ENCODE data around the gene NQO1. TPM values are rescaled to one million over a fixed set of nuclear protein-coding genes. Genes with fewer than 3 reads are reported as not detected.

Gene NQO1
- total and polyA plus RNA-seq, 2 of the 8 experiments (the other 6 are each of a cell fraction or from before 2014, with no cell fraction given), result 32.7 to 45.7 TPM

DNA sequence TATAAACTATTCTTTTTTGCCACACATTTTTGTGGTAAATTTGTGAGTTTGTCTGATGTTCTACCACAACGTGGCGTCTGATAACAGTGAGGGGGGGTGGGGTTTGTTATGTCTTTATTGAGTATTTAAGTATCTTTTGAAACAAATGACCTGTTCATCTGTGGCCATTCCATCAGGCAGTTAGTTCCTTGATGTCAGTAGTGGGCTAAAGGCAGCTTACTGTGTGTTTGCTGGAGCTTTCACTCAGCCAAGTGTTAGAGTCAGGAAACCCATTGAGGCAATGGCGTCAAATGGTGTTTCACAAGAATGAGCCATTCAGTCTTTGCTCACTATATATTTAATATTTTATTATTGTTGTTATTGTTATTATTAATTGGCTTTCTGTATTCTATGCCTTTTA is 28.0 kb downstream of the NQO1 start:
- no peak overlapping the region for H3K18ac ChIP-seq (ENCODE audit: extremely low read depth, low read length)
- no peaks in the 10 kb centered on the region for H4K20me1 ChIP-seq (replicated peaks in 1 of 2; ENCODE audit: control insufficient read depth in 1 of 2, insufficient read depth in 2 of 2, low read length in 2 of 2)
- DNase-seq (ENCODE audit: low read depth in 1 of 2, low spot score in 2 of 2) (no peak), FAIRE-seq (no peak)
- no peak overlapping the region for H2AFZ ChIP-seq (ENCODE audit: low read length)
- no peak overlapping the region for H3K23ac ChIP-seq (ENCODE audit: insufficient read length)
- ChIA-PET CTCF (ENCODE audit: partially characterized antibody) (interaction anchor here (1.0 to 1.3 kb wide), 2 partner anchors 11 to 307 kb away, joined by 4 read pairs; no protein-coding TSS in a partner anchor), POLR2A (ENCODE audit: partially characterized antibody) (no interaction called here)
- H3K4me1 ChIP-seq (replicated peaks in 1 of 4; ENCODE audit: control insufficient read depth in 3 of 4, insufficient read depth in 4 of 4, low read length in 3 of 4), result peaks cover 0 to 2% (median 0%) of the 10 kb centered on the region in 4 experiments; a peak in 1 of 7 replicates
- no peak overlapping the region for H2BK20ac ChIP-seq (ENCODE audit: low read length)
- peaks cover 5 to 27% (median 10%) of the 10 kb centered on the region in 4 experiments; a peak in 7 of 8 replicates for H3K36me3 ChIP-seq (ENCODE audit: control insufficient read depth in 2 of 4, insufficient read depth in 4 of 4, low read length in 3 of 4)
- no peaks in the 10 kb centered on the region for H3K9me3 ChIP-seq (ENCODE audit: insufficient read depth in 2 of 2, low read depth in 1 of 2, low read length in 1 of 2)
- no peak overlapping the region for H3K4me3 ChIP-seq (ENCODE audit: extremely low read depth in 1 of 4, insufficient read depth in 2 of 4, low read depth in 3 of 4, low read length in 4 of 4)
- no peak overlapping the region for H4K8ac ChIP-seq (ENCODE audit: extremely low read depth, insufficient read depth, low read length)
- H3K4me2 ChIP-seq (ENCODE audit: insufficient read depth in 1 of 2, low read depth in 2 of 2, low read length in 2 of 2), result no peak overlapping the region
- no peak overlapping the region for H4K91ac ChIP-seq (replicated peaks; ENCODE audit: insufficient read length, low read length)
- H3K14ac ChIP-seq (ENCODE audit: insufficient read length), result no peak overlapping the region
- H3K79me2 ChIP-seq (ENCODE audit: control insufficient read depth in 1 of 2, insufficient read depth in 2 of 2, low read length in 2 of 2), result no peaks in the 10 kb centered on the region
- H3K56ac ChIP-seq (replicated peaks; ENCODE audit: insufficient read length, low read depth, low read length), result peak overlapping the region; percentile 69
- no peaks in the 10 kb centered on the region for H3K27me3 ChIP-seq (replicated peaks in 1 of 4; ENCODE audit: control insufficient read depth in 3 of 4, extremely low read depth in 1 of 4, insufficient read depth in 3 of 4, low read length in 3 of 4)
- no peak overlapping the region for H2BK15ac ChIP-seq (ENCODE audit: low read length)
- H3K27ac ChIP-seq (ENCODE audit: low read depth, low read length), result no peak overlapping the region
- WGBS, 2 experiments (ENCODE audit: extremely low coverage in 1 of 2, insufficient coverage in 1 of 2, insufficient read length in 1 of 2, insufficient replicate concordance in 2 of 2, low coverage in 1 of 2, low lambda C conversion rate in 2 of 2, missing lambda C conversion rate in 1 of 2), result 96% methylated on average over 3 of the region's 3 CpGs; no CpG with 5 or more reads in 1 of the 2 experiments
- H2BK5ac ChIP-seq (ENCODE audit: low read depth, low read length), result no peak overlapping the region
- no peaks in the 10 kb centered on the region for H3K23me2 ChIP-seq (ENCODE audit: low read depth, low read length)
- no peaks in the 10 kb centered on the region; the same call in 1 of the 2 replicates for H3K79me1 ChIP-seq (ENCODE audit: low read depth, low read length)
- TF ChIP-seq RAD21 (IDR thresholded peaks at IDR 0.05 in 1 of 2, conservative IDR thresholded peaks at IDR 0.05 in 1 of 2; ENCODE audit: low read depth in 2 of 2, low read length in 2 of 2) (no peak), KDM1A (IDR thresholded peaks at IDR 0.05; ENCODE audit: borderline replicate concordance, low read length) (no peak), TAF1 (IDR thresholded peaks at IDR 0.05; ENCODE audit: low read depth, low read length) (no peak), CBX5 (IDR thresholded peaks at IDR 0.05; ENCODE audit: low read depth, low read length) (no peak)
- TF ChIP-seq, protein P1, sequence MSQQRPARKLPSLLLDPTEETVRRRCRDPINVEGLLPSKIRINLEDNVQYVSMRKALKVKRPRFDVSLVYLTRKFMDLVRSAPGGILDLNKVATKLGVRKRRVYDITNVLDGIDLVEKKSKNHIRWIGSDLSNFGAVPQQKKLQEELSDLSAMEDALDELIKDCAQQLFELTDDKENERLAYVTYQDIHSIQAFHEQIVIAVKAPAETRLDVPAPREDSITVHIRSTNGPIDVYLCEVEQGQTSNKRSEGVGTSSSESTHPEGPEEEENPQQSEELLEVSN (IDR thresholded peaks at IDR 0.05), result no peak
- H4K5ac ChIP-seq (ENCODE audit: insufficient read length, low read depth, low read length), result no peak overlapping the region
- no peak overlapping the region for H2BK12ac ChIP-seq (ENCODE audit: low read depth, low read length)
- no peak overlapping the region for H3K9ac ChIP-seq (replicated peaks in 1 of 4; ENCODE audit: extremely low read depth in 1 of 4, low read depth in 3 of 4, low read length in 3 of 4)
- no peak overlapping the region for H2AK5ac ChIP-seq (ENCODE audit: low read depth, low read length)
- H3K4ac ChIP-seq (replicated peaks; ENCODE audit: insufficient read length, low read depth, low read length), result no peak overlapping the region
- H2BK120ac ChIP-seq (replicated peaks; ENCODE audit: low read depth, low read length), result no peak overlapping the region

Measured in H1 (cell line).